Gastroesophageal sphincter (tissue), 3 donors: Measurements from ENCODE around the gene ARFIP1.

Source experiments
- CTCF ChIP-seq, 4 experiments: fragments of 200-600 bp in 2 of 4; fragments of 450-650 bp in 2 of 4; sonication (generic) in 1 of 4; IDR thresholded peaks; one replicate each; pipeline ENCODE4 v1.5.1; 2017 to 2019; ENCODE audit warnings: antibody characterized with exemption in 4 of 4, mild to moderate bottlenecking in 2 of 4, moderate library complexity in 2 of 4
- POLR2A ChIP-seq, 2 donors: fragments of 450-650 bp; IDR thresholded peaks; one replicate each; pipeline ENCODE4 v1.6.1; 2017; ENCODE audit warnings: antibody characterized with exemption in 2 of 2, mild to moderate bottlenecking in 2 of 2, moderate library complexity in 1 of 2

- TF ChIP-seq POLR2A (IDR thresholded peaks at IDR 0.05) (no peak), CTCF (IDR thresholded peaks at IDR 0.05) (no peak)
Measured at GRCh38 chr4:152819026-152819645, 39.4 kb downstream of the ARFIP1 start.
